ENCODE data around the gene GPA33.

GPA33 gene

GRCh38 chr1:167043752-167044488 lies 46.3 kb downstream of the GPA33 start:
- TF ChIP-seq FOXP2 (optimal IDR thresholded peaks at IDR 0.05; ENCODE audit: borderline replicate concordance, extremely low read depth, extremely low read length, insufficient read depth) (no peak), TAF1 (IDR thresholded peaks at IDR 0.05; ENCODE audit: borderline replicate concordance, insufficient read depth, low read length) (no peak)

- TF ChIP-seq POLR2AphosphoS5 (IDR thresholded peaks at IDR 0.05; ENCODE audit: low read depth, low read length) (no peak), REST (IDR thresholded peaks at IDR 0.05; ENCODE audit: insufficient read depth in 1 of 2, low read depth in 2 of 2, low read length in 2 of 2) (no peak), FOXP2 (optimal IDR thresholded peaks at IDR 0.05; ENCODE audit: borderline replicate concordance, extremely low read depth, extremely low read length, insufficient read depth) (no peak), TAF1 (IDR thresholded peaks at IDR 0.05; ENCODE audit: borderline replicate concordance, insufficient read depth, low read length) (no peak), SIN3A (IDR thresholded peaks at IDR 0.05; ENCODE audit: borderline replicate concordance, insufficient read depth, low read length) (no peak)
Measured at GRCh38 chr1:167033646-167034045, 56.5 kb downstream of the GPA33 start.

GRCh38 chr1:167022384-167022783 lies 67.8 kb downstream of the GPA33 start:
- TF ChIP-seq REST (IDR thresholded peaks at IDR 0.05; ENCODE audit: insufficient read depth in 1 of 2, low read depth in 2 of 2, low read length in 2 of 2) (no peak), TAF1 (IDR thresholded peaks at IDR 0.05; ENCODE audit: borderline replicate concordance, insufficient read depth, low read length) (no peak)

GRCh38 chr1:167016100-167016750 lies 74.0 kb downstream of the GPA33 start:
- TF ChIP-seq FOXP2 (optimal IDR thresholded peaks at IDR 0.05; ENCODE audit: borderline replicate concordance, extremely low read depth, extremely low read length, insufficient read depth) (no peak), TAF1 (IDR thresholded peaks at IDR 0.05; ENCODE audit: borderline replicate concordance, insufficient read depth, low read length) (no peak), REST (IDR thresholded peaks at IDR 0.05; ENCODE audit: insufficient read depth in 1 of 2, low read depth in 2 of 2, low read length in 2 of 2) (no peak), POLR2AphosphoS5 (IDR thresholded peaks at IDR 0.05; ENCODE audit: low read depth, low read length) (no peak), SIN3A (IDR thresholded peaks at IDR 0.05; ENCODE audit: borderline replicate concordance, insufficient read depth, low read length) (no peak)

GRCh38 chr1:167013108-167013929 lies 76.9 kb downstream of the GPA33 start:
- no peak for TF ChIP-seq TAF1 (IDR thresholded peaks at IDR 0.05; ENCODE audit: borderline replicate concordance, insufficient read depth, low read length)
- TF ChIP-seq FOXP2 (optimal IDR thresholded peaks at IDR 0.05; ENCODE audit: borderline replicate concordance, extremely low read depth, extremely low read length, insufficient read depth), result no peak
- no peak for TF ChIP-seq POLR2AphosphoS5 (IDR thresholded peaks at IDR 0.05; ENCODE audit: low read depth, low read length)
- no peak for TF ChIP-seq REST (IDR thresholded peaks at IDR 0.05; ENCODE audit: insufficient read depth in 1 of 2, low read depth in 2 of 2, low read length in 2 of 2)
- TF ChIP-seq SIN3A (IDR thresholded peaks at IDR 0.05; ENCODE audit: borderline replicate concordance, insufficient read depth, low read length), result no peak
